PFSK-1 (cell line): ENCODE data around the gene RPL22L1.
A peak's percentile ranks its signal among the peaks of the same experiment; 100 is the strongest.

ENCODE experiments used
- FOXP2 ChIP-seq: optimal IDR thresholded peaks from 2 replicates; pipeline ENCODE3; 2011; ENCODE audit warnings: borderline replicate concordance, control low read depth, inconsistent platforms; ENCODE audit not compliant: insufficient read depth; ENCODE audit errors: extremely low read length, extremely low read depth
- POLR2AphosphoS5 ChIP-seq: IDR thresholded peaks from 2 replicates; pipeline ENCODE4 v1.6.1; 2012; ENCODE audit warnings: low read depth, mild to moderate bottlenecking, control low read depth, low read length, moderate library complexity
- REST ChIP-seq, 2 experiments: IDR thresholded peaks; 2 replicates each; pipeline versions ENCODE4 v1.6.1 to v1.8.0; 2011 to 2012; ENCODE audit warnings: low read depth in 2 of 2, low read length in 2 of 2, control low read depth in 1 of 2, inconsistent platforms in 1 of 2, mild to moderate bottlenecking in 1 of 2, moderate library complexity in 1 of 2; ENCODE audit not compliant: insufficient read depth in 1 of 2
- SIN3A ChIP-seq: IDR thresholded peaks from 2 replicates; pipeline ENCODE4 v1.6.1; 2012; ENCODE audit warnings: mild to moderate bottlenecking, low read length, moderate library complexity, borderline replicate concordance; ENCODE audit not compliant: insufficient read depth
- TAF1 ChIP-seq: IDR thresholded peaks from 2 replicates; pipeline ENCODE4 v1.6.1; 2012; ENCODE audit warnings: low read length, control low read depth, borderline replicate concordance; ENCODE audit not compliant: insufficient read depth

Gene RPL22L1

GRCh38 chr3:170893895-170894294, 23.9 kb upstream of the RPL22L1 start:
- no peak for TF ChIP-seq SIN3A

GRCh38 chr3:170889630-170890029, 19.6 kb upstream of the RPL22L1 start:
- TF ChIP-seq TAF1 = no peak

- TF ChIP-seq POLR2AphosphoS5 (no peak), SIN3A (no peak), FOXP2 (no peak), REST (IDR thresholded peaks at IDR 0.05; ENCODE audit: insufficient read depth in 1 of 2, low read depth in 2 of 2, low read length in 2 of 2) (no peak), TAF1 (no peak)
Measured at GRCh38 chr3:170889132-170889531, 19.1 kb upstream of the RPL22L1 start.

- TF ChIP-seq SIN3A = no peak
- no peak for TF ChIP-seq FOXP2
- TF ChIP-seq TAF1 = no peak
- no peak for TF ChIP-seq POLR2AphosphoS5
- no peak for TF ChIP-seq REST (IDR thresholded peaks at IDR 0.05; ENCODE audit: insufficient read depth in 1 of 2, low read depth in 2 of 2, low read length in 2 of 2)
Measured at GRCh38 chr3:170876537-170876936, 6.5 kb upstream of the RPL22L1 start.

- TF ChIP-seq TAF1 (no peak), FOXP2 (no peak), REST (IDR thresholded peaks at IDR 0.05; ENCODE audit: insufficient read depth in 1 of 2, low read depth in 2 of 2, low read length in 2 of 2) (no peak), SIN3A (no peak), POLR2AphosphoS5 (no peak; the same call in 1 of the 2 replicates)
Measured at GRCh38 chr3:170869239-170869590, 780 bp downstream of the RPL22L1 start.

- TF ChIP-seq REST (IDR thresholded peaks at IDR 0.05; ENCODE audit: insufficient read depth in 1 of 2, low read depth in 2 of 2, low read length in 2 of 2) = no peak
- TF ChIP-seq POLR2AphosphoS5 = peak; percentile 32; the same call in 1 of the 2 replicates
Measured at GRCh38 chr3:170868577-170869238, 1.3 kb downstream of the RPL22L1 start.
